IPS-18a (cell line): ENCODE measurements around the gene DNASE1L1.

Experiments
- H3K27ac ChIP-seq: one replicate; pipeline ENCODE4 v1.5.1; 2013; ENCODE audit warnings: low read length
- H3K27me3 ChIP-seq: one replicate; pipeline ENCODE4 v1.6.1; 2013; ENCODE audit warnings: mild to moderate bottlenecking, low read length; ENCODE audit not compliant: control insufficient read depth, insufficient read depth
- H3K36me3 ChIP-seq: one replicate; pipeline ENCODE4 v1.6.1; 2013; ENCODE audit warnings: low read depth, low read length; ENCODE audit not compliant: control insufficient read depth
- H3K4me1 ChIP-seq: one replicate; pipeline ENCODE4 v1.6.1; 2013; ENCODE audit warnings: low read depth, low read length; ENCODE audit not compliant: control insufficient read depth
- H3K4me3 ChIP-seq: one replicate; pipeline ENCODE4 v1.5.1; 2013; ENCODE audit warnings: low read length
- H3K9ac ChIP-seq: one replicate; pipeline ENCODE4 v1.6.1; 2013; ENCODE audit warnings: mild to moderate bottlenecking, low read length, moderate library complexity
- H3K9me3 ChIP-seq: one replicate; pipeline ENCODE4 v1.6.1; 2013; ENCODE audit warnings: low read depth, low read length; ENCODE audit not compliant: control insufficient read depth

The DNASE1L1 gene

GRCh38 chrX:154409222-154409871 lies at the start of gene DNASE1L1:
TSS of gene DNASE1L1 (minus strand) at chrX:154409254. CDS start at chrX:154405568, 3,686 bp downstream.
- H3K4me3 ChIP-seq, result peak within 1 kb of the TSS; percentile 33
- no peak within 1 kb of the TSS for H3K27ac ChIP-seq
- H3K9ac ChIP-seq, result no peak within 1 kb of the TSS
- H3K9me3 ChIP-seq, result no peaks in the 10 kb centered on the region
- no peaks in the 10 kb centered on the region for H3K27me3 ChIP-seq
- H3K36me3 ChIP-seq, result no peaks in the 10 kb centered on the region
- H3K4me1 ChIP-seq, result no peaks in the 10 kb centered on the region

GRCh38 chrX:154458116-154458953 lies 49.3 kb upstream of the DNASE1L1 start, which contains the start of gene PLXNA3:
TSS of gene PLXNA3 (plus strand) at chrX:154458281. CDS start at chrX:154460184, 1,903 bp downstream.
- peak within 1 kb of the TSS; percentile 56 for H3K4me3 ChIP-seq
- peaks cover 4% of the 10 kb centered on the region for H3K9me3 ChIP-seq
- no peaks in the 10 kb centered on the region for H3K36me3 ChIP-seq
- peak within 1 kb of the TSS; percentile 32 for H3K9ac ChIP-seq
- H3K4me1 ChIP-seq, result no peaks in the 10 kb centered on the region
- H3K27ac ChIP-seq, result no peak within 1 kb of the TSS
- peaks cover 5% of the 10 kb centered on the region for H3K27me3 ChIP-seq

GRCh38 chrX:154457491-154458115 lies 48.5 kb upstream of the DNASE1L1 start:
- Histone ChIP-seq H3K27ac (no peak overlapping the region), H3K27me3 (peaks cover 5% of the 10 kb centered on the region), H3K4me3 (peak overlapping the region; percentile 21), H3K9me3 (peaks cover 9% of the 10 kb centered on the region), H3K36me3 (no peaks in the 10 kb centered on the region), H3K9ac (no peak overlapping the region), H3K4me1 (no peaks in the 10 kb centered on the region)

- Histone ChIP-seq H3K4me1 (no peaks in the 10 kb centered on the region), H3K27ac (no peak overlapping the region), H3K27me3 (peaks cover 5% of the 10 kb centered on the region), H3K9me3 (peaks cover 9% of the 10 kb centered on the region), H3K36me3 (peaks cover 14% of the 10 kb centered on the region), H3K9ac (no peak overlapping the region), H3K4me3 (no peak overlapping the region)
Measured at GRCh38 chrX:154452823-154453222, 43.8 kb upstream of the DNASE1L1 start.

- no peaks in the 10 kb centered on the region for H3K27me3 ChIP-seq
- H3K4me1 ChIP-seq, result no peaks in the 10 kb centered on the region
- peaks cover 14% of the 10 kb centered on the region for H3K36me3 ChIP-seq
Measured at GRCh38 chrX:154450312-154450711, 41.3 kb upstream of the DNASE1L1 start.

DNA sequence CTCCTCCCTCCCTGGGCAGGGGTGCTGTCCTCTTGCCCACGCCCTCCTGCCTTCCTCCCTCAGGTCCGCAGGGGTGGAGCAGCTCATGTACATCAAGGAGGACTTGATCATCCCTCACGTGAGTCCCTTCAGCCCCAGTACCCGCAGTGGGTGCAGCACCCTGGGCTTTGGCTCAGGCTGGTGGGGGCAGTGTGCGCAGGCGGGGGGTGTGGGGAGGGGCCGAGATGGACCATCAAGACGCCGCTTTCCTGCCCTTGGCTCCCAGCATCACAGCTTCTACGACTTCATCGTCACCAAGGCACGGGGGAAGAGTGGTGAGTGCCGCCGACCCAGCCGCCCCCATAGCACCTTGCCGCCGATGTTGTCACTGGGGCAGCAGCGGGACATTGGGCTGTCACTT lies 40.6 kb upstream of the DNASE1L1 start:
- Histone ChIP-seq H3K27ac (no peak overlapping the region), H3K4me1 (no peaks in the 10 kb centered on the region), H3K36me3 (peaks cover 14% of the 10 kb centered on the region), H3K27me3 (no peaks in the 10 kb centered on the region), H3K9me3 (peaks cover 5% of the 10 kb centered on the region), H3K9ac (no peak overlapping the region), H3K4me3 (no peak overlapping the region)

More at GRCh38 chrX:154450312-154450711, 41.3 kb upstream of the DNASE1L1 start:
- Histone ChIP-seq H3K9me3 (peaks cover 5% of the 10 kb centered on the region), H3K9ac (no peak overlapping the region), H3K27ac (no peak overlapping the region), H3K4me3 (no peak overlapping the region)

DNA sequence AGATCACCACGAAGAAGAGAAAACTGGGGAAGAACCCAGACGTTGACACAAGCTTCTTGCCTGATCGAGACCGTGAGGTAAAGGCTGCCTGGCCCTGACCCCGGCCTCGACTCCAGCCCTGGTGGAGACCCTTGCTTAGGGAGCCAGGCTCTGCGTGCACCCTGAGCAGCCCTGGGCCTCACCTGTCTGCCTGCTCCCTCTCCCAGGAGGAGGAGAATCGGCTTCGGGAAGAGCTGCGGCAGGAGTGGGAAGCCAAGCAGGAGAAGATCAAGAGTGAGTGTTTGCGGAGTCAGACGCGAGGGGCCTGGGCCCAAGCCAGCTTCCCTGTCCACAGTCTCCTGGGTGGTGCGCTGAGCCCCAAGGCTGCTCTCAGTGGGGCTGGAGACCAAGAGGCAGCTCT lies 39.4 kb upstream of the DNASE1L1 start:
- Histone ChIP-seq H3K27me3 (no peaks in the 10 kb centered on the region), H3K27ac (no peak overlapping the region), H3K4me3 (no peak overlapping the region), H3K9ac (no peak overlapping the region), H3K36me3 (peaks cover 14% of the 10 kb centered on the region), H3K4me1 (no peaks in the 10 kb centered on the region), H3K9me3 (peaks cover 5% of the 10 kb centered on the region)

- H3K36me3 ChIP-seq, result peaks cover 21% of the 10 kb centered on the region
- no peaks in the 10 kb centered on the region for H3K4me1 ChIP-seq
- no peak overlapping the region for H3K9ac ChIP-seq
- H3K9me3 ChIP-seq, result no peaks in the 10 kb centered on the region
- no peak overlapping the region for H3K4me3 ChIP-seq
- H3K27me3 ChIP-seq, result no peaks in the 10 kb centered on the region
- no peak overlapping the region for H3K27ac ChIP-seq
Measured at GRCh38 chrX:154446430-154446829, 37.4 kb upstream of the DNASE1L1 start.

GRCh38 chrX:154445776-154446175 lies 36.7 kb upstream of the DNASE1L1 start:
- no peaks in the 10 kb centered on the region for H3K9me3 ChIP-seq
- peaks cover 22% of the 10 kb centered on the region for H3K36me3 ChIP-seq
- H3K4me3 ChIP-seq, result no peak overlapping the region
- H3K27ac ChIP-seq, result no peak overlapping the region
- H3K4me1 ChIP-seq, result no peaks in the 10 kb centered on the region
- no peaks in the 10 kb centered on the region for H3K27me3 ChIP-seq
- no peak overlapping the region for H3K9ac ChIP-seq

- no peaks in the 10 kb centered on the region for H3K4me1 ChIP-seq
- no peaks in the 10 kb centered on the region for H3K27me3 ChIP-seq
- H3K9ac ChIP-seq, result no peak overlapping the region
- H3K4me3 ChIP-seq, result peak overlapping the region; percentile 37
- peaks cover 15% of the 10 kb centered on the region for H3K36me3 ChIP-seq
- no peak overlapping the region for H3K27ac ChIP-seq
- no peaks in the 10 kb centered on the region for H3K9me3 ChIP-seq
Measured at GRCh38 chrX:154444755-154445246, 35.7 kb upstream of the DNASE1L1 start.

DNA sequence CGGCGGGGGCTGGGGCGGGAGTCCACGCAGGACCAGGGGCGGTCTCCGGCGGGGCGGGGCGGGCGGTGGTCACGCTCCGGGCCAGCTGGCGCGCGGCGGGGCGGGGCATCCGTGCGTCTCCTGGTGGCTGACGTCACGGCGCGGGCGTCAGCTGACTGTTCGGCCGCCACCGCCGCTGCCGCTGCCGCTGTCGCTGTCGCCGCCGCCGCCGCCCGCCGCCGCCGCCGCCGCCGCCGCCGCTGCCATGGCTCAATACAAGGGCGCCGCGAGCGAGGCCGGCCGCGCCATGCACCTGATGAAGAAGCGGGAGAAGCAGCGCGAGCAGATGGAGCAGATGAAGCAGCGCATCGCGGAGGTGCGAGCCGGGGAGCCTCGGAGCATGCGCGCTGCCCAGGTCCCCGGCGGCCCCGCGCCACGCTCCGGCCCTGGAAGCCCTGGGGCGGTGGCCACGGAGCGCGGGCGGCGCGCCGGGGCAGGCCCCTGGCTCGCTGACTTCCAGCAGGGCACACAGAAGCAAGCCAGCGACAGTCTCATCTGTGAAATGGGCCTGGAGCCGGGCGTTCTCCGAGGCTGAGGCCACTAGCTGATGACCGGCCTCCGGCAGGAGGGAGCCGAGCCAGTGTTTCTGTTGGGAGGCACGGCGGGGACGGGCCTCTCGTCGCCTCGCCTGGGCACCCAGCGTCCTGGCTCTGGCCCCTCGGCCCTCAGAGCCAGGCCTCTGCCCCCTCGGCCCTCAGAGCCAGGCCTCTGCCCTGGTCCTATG lies 35.1 kb upstream of the DNASE1L1 start, which contains the start of gene FAM50A:
FAM50A (plus strand) TSS at position 150 of the 763 bp plus-strand sequence; CDS start at position 245, 95 bp downstream.
- no peak within 1 kb of the TSS for H3K9ac ChIP-seq
- no peaks in the 10 kb centered on the region for H3K27me3 ChIP-seq
- H3K9me3 ChIP-seq, result no peaks in the 10 kb centered on the region
- H3K4me1 ChIP-seq, result no peaks in the 10 kb centered on the region
- peaks cover 11% of the 10 kb centered on the region for H3K36me3 ChIP-seq
- H3K4me3 ChIP-seq, result peak within 1 kb of the TSS; percentile 37
- no peak within 1 kb of the TSS for H3K27ac ChIP-seq
